Fibroblast of lung (primary cell): Measurements from ENCODE around the gene TRMT11. TPM values are rescaled to one million over a fixed set of nuclear protein-coding genes. Genes with fewer than 3 reads are reported as not detected.
A peak's percentile ranks its signal among the peaks of the same experiment; 100 is the strongest.

ENCODE experiments used
- DNase-seq, 2 donors: peaks; one replicate each; pipeline versions ENCODE4 v3.0.0 to v3.0.0-alpha.2; 2010; ENCODE audit warnings: low read depth in 2 of 2
- H2AFZ ChIP-seq: 2 replicates; pipeline ENCODE4 v1.5.1; 2012; ENCODE audit warnings: low read length, control low read depth, inconsistent platforms
- H3K27ac ChIP-seq: 2 replicates; pipeline ENCODE4 v1.5.1; 2011; ENCODE audit warnings: low read length, control low read depth; ENCODE audit not compliant: insufficient read depth
- H3K27me3 ChIP-seq: 2 replicates; pipeline ENCODE4 v1.5.1; 2011; ENCODE audit warnings: mild to moderate bottlenecking, low read length; ENCODE audit not compliant: control insufficient read depth, insufficient read depth
- H3K36me3 ChIP-seq: 2 replicates; pipeline ENCODE4 v1.5.1; 2011; ENCODE audit warnings: low read length; ENCODE audit not compliant: control insufficient read depth, insufficient read depth
- H3K4me1 ChIP-seq: 2 replicates; pipeline ENCODE4 v1.5.1; 2011; ENCODE audit warnings: low read length; ENCODE audit not compliant: control insufficient read depth, insufficient read depth; ENCODE audit errors: extremely low read depth
- H3K4me2 ChIP-seq: 2 replicates; pipeline ENCODE4 v1.5.1; 2011; ENCODE audit warnings: low read length, control low read depth; ENCODE audit not compliant: insufficient read depth; ENCODE audit errors: extremely low read depth
- H3K4me3 ChIP-seq, 4 experiments: fragments of 200-600 bp in 1 of 4; sonication (generic) in 1 of 4; replicated peaks in 1 of 4; 2 replicates each; pipeline ENCODE4 v1.5.1; 2011 to 2016; ENCODE audit warnings: low read length in 4 of 4, low read depth in 3 of 4, mild to moderate bottlenecking in 3 of 4, control low read depth in 2 of 4, inconsistent platforms in 1 of 4, mixed read lengths in 1 of 4; ENCODE audit not compliant: insufficient read depth in 1 of 4; ENCODE audit errors: control extremely low read depth in 1 of 4
- H3K79me2 ChIP-seq: 2 replicates; pipeline ENCODE4 v1.5.1; 2012; ENCODE audit warnings: mild to moderate bottlenecking, low read length, inconsistent platforms; ENCODE audit not compliant: control insufficient read depth, insufficient read depth
- H3K9ac ChIP-seq: 2 replicates; pipeline ENCODE4 v1.5.1; 2011; ENCODE audit warnings: mild to moderate bottlenecking, low read length, control low read depth; ENCODE audit not compliant: insufficient read depth
- H3K9me3 ChIP-seq: 2 replicates; pipeline ENCODE4 v1.5.1; 2012; ENCODE audit warnings: low read depth, low read length; ENCODE audit not compliant: control insufficient read depth, insufficient read depth
- H4K20me1 ChIP-seq: 2 replicates; pipeline ENCODE4 v1.5.1; 2011; ENCODE audit warnings: low read length; ENCODE audit not compliant: control insufficient read depth, insufficient read depth; ENCODE audit errors: extremely low read depth
- EZH2 ChIP-seq: IDR thresholded peaks from 2 replicates; pipeline ENCODE4 v1.5.1; 2012; ENCODE audit warnings: low read length, control low read depth, mild to moderate bottlenecking; ENCODE audit errors: missing control alignments
- polyA plus RNA-seq, 2 donors: library from polyadenylated mRNA; depleted of rRNA in 1 of 2; stranded (reverse) in 1 of 2; unstranded in 1 of 2; fragments of >200 nt; gene quantifications; 2 replicates each; pipeline ENCODE4 v1.2.1, GENCODE V29; 2011 to 2012; ENCODE audit warnings: missing spikeins in 1 of 2
- total RNA-seq: library from RNA; depleted of rRNA; stranded (reverse); fragments of >200 nt; gene quantifications from 2 replicates; pipeline ENCODE4 v1.2.1, GENCODE V29; 2014
- TF ChIP-seq, protein P1 (sequence below), 2 donors: IDR thresholded peaks in 1 of 2; conservative IDR thresholded peaks in 1 of 2; 1 replicate in 1 of 2; 2 replicates in 1 of 2; pipeline ENCODE4 v1.5.1; 2011 to 2012; ENCODE audit warnings: low read length in 2 of 2, control low read depth in 1 of 2, inconsistent platforms in 1 of 2, low read depth in 1 of 2, mild to moderate bottlenecking in 1 of 2

Gene TRMT11
- total and polyA plus RNA-seq, 2 donors (not counting 1 experiment from before 2014, with no cell fraction given), result 22.1 to 23.5 TPM

DNA sequence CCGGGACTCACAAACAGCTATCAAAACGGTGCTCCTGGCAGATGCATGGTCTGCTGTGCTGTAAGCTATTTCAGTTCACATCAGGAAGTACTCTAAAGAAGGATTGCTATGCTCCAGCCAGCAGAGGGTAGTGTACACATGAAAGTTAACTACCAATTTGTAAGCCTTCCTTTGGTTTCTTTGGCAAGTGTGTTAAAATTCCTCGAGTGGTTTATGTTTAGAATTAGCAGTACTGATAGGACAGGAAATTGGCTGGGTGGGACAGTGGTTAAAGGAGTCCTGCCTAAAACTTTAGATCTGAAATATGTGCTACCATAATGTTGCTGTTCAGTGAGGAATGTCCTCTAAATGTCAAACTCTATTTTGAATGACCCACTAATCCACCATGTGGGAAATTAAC, 47.4 kb downstream of the TRMT11 start:
- Histone ChIP-seq H3K27ac (no peak overlapping the region), H3K79me2 (no peaks in the 10 kb centered on the region), H3K4me2 (no peak overlapping the region), H3K36me3 (no peaks in the 10 kb centered on the region), H3K9ac (no peak overlapping the region), H3K27me3 (no peaks in the 10 kb centered on the region), H3K4me1 (no peaks in the 10 kb centered on the region), H3K9me3 (no peaks in the 10 kb centered on the region), H2AFZ (no peak overlapping the region), H3K4me3 (no peak overlapping the region), H4K20me1 (no peaks in the 10 kb centered on the region)
- TF ChIP-seq, protein P1, sequence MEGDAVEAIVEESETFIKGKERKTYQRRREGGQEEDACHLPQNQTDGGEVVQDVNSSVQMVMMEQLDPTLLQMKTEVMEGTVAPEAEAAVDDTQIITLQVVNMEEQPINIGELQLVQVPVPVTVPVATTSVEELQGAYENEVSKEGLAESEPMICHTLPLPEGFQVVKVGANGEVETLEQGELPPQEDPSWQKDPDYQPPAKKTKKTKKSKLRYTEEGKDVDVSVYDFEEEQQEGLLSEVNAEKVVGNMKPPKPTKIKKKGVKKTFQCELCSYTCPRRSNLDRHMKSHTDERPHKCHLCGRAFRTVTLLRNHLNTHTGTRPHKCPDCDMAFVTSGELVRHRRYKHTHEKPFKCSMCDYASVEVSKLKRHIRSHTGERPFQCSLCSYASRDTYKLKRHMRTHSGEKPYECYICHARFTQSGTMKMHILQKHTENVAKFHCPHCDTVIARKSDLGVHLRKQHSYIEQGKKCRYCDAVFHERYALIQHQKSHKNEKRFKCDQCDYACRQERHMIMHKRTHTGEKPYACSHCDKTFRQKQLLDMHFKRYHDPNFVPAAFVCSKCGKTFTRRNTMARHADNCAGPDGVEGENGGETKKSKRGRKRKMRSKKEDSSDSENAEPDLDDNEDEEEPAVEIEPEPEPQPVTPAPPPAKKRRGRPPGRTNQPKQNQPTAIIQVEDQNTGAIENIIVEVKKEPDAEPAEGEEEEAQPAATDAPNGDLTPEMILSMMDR (conservative IDR thresholded peaks at IDR 0.05 in 1 of 2, IDR thresholded peaks at IDR 0.05 in 1 of 2; ENCODE audit: low read depth in 1 of 2, low read length in 2 of 2), result peak; percentile 82 to 85
- no peak for TF ChIP-seq EZH2
- peak; percentile 93 to 95 for DNase-seq

DNA sequence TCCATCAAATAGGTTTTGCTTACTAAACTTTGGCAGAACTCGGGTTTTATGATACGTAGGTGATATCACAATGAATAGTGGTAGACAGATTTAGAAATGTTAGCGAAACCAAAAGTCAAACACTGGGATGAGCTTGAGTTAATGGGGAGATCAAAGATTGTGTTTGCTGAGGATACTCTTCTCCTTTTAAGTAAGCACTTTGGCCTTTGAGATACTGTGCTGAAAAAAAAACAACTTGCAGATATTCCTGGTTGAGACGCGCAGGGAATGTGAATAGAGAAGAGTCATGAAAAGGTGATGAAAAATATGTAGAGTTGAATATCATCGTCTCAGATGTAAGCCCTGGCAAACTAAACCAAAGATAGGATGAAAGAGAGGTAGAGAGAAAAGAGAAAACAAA, 48.3 kb downstream of the TRMT11 start:
- no peaks in the 10 kb centered on the region for H4K20me1 ChIP-seq
- H3K27ac ChIP-seq, result no peak overlapping the region
- H3K4me2 ChIP-seq, result no peak overlapping the region
- H3K4me1 ChIP-seq, result no peaks in the 10 kb centered on the region
- H3K79me2 ChIP-seq, result no peaks in the 10 kb centered on the region
- no peak for DNase-seq
- no peaks in the 10 kb centered on the region for H3K27me3 ChIP-seq
- TF ChIP-seq, protein P1 (conservative IDR thresholded peaks at IDR 0.05 in 1 of 2, IDR thresholded peaks at IDR 0.05 in 1 of 2; ENCODE audit: low read depth in 1 of 2, low read length in 2 of 2), result no peak
- no peak overlapping the region for H3K4me3 ChIP-seq
- no peaks in the 10 kb centered on the region for H3K36me3 ChIP-seq
- H3K9ac ChIP-seq, result no peak overlapping the region
- H2AFZ ChIP-seq, result no peak overlapping the region
- no peaks in the 10 kb centered on the region for H3K9me3 ChIP-seq

DNA sequence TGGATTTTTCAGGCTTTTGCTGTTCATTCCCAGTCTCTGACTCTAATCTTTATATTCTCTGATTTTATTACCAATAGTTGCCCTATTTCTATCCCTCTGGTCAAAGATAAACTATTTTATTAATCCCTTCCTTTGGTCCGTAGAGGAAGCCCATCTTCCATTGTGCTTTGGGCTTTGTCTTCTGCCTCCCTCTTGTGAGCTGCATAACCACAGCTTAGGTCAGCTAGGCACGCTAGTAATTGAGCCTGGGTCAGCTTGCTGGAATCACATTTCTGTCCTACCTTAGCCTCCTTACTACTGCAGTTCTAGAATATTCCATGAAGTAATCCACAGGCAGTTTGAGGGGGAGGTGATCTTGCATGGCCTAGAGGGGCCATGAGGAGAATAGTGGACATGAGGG, 49.4 kb downstream of the TRMT11 start:
- TF ChIP-seq, protein P1 (conservative IDR thresholded peaks at IDR 0.05 in 1 of 2, IDR thresholded peaks at IDR 0.05 in 1 of 2; ENCODE audit: low read depth in 1 of 2, low read length in 2 of 2), result no peak
- TF ChIP-seq EZH2, result no peak
- no peak overlapping the region for H3K4me2 ChIP-seq
- H3K4me3 ChIP-seq, result no peak overlapping the region
- H3K4me1 ChIP-seq, result peaks cover 4% of the 10 kb centered on the region
- H2AFZ ChIP-seq, result no peak overlapping the region
- no peaks in the 10 kb centered on the region for H3K79me2 ChIP-seq
- H3K27ac ChIP-seq, result no peak overlapping the region
- no peak overlapping the region for H3K9ac ChIP-seq
- H4K20me1 ChIP-seq, result no peaks in the 10 kb centered on the region
- H3K9me3 ChIP-seq, result no peaks in the 10 kb centered on the region
- no peaks in the 10 kb centered on the region for H3K27me3 ChIP-seq
- no peak for DNase-seq
- H3K36me3 ChIP-seq, result no peaks in the 10 kb centered on the region
